NCI-H345 treated with DMSO at 0.1 percent for 48 hours (cell line): ENCODE data around the gene PMPCB.
A peak's percentile ranks its signal among the peaks of the same experiment; 100 is the strongest.

Experiments used
- DNase-seq: peaks from one replicate; lab custom pipeline; 2025; ENCODE audit not compliant: unreplicated experiment; lab: John Stamatoyannopoulos, UW

Gene PMPCB

DNA sequence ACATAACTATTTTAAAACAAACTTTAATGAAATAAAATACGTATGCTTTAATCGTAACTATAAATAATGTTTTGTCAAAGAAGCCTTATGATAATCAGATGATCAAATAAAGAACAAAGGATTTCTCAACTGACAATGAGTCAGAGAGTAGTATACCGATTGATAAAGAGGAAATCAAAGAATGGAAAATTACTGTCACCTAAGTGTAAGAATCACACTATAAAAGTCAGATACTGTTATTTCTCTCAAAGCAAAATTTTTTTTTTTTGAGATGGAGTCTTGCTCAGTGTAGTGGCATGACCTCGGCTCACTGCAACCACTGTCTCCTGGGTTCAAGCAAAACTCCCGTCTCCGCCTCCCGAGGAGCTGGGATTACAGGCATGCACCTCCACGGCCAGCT, 28.5 kb downstream of the PMPCB start:
- DNase-seq = no peak

DNA sequence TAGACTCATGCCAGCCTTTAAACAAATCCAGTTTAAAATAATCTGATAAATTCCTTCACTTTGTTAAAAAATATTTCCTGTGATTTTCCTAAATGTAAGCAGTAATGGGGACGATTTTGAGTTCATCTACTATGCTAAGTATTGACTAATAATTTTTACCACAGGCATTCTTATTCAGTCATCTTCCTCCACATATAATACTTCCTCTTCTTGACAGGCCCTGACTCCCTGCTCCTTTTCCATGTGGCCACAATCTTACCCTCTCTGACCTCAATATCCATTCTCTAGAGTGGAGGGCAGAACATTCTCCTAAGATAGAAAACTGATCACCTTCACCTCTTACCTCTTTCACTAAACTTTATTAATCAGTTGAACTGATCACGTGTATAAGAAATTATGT, 39.5 kb downstream of the PMPCB start:
- DNase-seq = no peak

DNA sequence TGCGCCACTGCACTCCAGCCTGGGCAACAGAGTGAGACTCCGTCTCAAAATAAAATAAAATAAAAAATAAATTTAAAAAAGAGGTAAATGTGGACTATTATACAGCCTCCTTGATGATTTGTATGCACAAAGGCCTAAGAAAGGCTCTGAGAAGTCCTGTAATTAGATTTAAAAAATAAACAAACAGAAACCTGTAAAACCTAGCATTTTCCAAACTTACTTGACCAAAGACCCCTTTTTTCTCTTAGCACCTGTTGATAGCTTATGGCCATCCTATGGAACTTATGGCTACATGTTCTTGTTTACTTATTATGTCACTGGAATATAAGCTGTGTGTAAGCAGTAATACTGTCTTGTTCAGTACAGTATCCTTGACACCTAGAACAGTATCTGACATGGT, 41.6 kb downstream of the PMPCB start:
- DNase-seq = no peak

DNA sequence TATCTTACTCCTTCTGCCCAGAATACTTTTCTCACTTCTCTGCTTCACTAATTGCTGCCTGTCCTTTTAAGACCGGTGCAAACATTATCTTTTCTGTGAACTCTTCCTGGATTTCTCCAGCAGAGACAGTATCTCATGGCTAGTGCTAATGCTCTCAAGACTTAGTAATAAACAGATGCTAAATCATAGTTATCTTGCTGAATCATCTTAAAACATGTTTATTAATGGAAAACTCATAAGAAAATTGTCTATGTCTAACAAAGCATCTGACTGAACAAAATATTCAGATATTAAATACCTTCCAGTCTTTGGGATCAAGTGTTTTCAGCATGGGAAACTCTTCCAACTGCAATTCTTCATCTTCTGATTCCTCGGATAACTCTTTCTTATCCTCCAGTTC, 44.2 kb downstream of the PMPCB start:
- DNase-seq = no peak

DNA sequence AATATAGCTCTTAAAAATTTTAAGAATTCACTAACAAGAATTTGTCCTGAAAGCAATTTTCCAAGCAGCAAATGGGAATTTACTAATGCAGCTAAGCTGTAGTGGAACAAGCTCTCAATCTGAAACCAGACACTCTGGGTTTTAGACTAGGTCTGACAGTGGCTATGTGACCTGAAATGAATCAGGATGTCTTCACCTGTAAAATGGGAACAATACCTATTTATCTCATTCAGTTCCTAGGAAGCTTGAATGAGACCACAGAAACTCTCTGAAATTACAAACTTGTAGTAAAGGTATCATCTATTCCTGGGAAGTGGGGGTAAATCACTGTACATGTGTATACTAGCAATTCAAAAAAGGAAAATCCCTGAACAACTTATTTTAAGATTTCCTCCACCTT, 46.1 kb downstream of the PMPCB start:
- no peak for DNase-seq

DNA sequence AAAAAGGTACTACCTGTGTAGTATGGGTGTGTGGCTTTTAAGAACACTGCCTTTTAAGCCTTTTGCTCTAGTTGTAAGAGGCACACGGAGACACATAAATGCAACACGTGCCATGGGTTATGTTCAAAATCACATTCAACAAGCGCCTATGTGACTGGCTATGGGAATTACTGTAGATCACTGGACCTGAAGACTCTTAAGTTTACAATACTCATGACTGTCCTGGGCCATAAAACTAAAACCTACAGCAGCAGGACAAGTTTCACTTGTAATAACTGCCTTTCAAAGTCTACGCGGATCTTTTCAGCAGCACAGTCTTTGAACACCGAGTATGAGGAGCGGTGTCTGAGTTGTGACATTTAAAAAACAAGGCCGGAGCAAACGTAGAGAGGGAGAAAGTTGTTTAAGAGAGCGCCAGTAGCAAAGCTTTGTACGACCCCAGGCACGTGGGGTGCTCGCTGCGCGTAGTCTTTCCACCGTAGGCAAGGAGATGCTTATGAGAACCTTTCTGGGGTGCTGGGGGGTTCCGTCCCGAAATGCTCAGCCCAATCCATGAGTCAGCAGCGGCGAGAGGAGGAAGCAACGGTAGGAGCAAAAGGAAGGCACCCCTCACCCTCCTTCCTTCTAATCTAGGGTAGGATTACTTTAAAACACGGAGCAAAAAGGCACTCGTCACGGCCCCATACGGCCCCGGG, 46.7 kb downstream of the PMPCB start:
- DNase-seq = peak; percentile 18

DNA sequence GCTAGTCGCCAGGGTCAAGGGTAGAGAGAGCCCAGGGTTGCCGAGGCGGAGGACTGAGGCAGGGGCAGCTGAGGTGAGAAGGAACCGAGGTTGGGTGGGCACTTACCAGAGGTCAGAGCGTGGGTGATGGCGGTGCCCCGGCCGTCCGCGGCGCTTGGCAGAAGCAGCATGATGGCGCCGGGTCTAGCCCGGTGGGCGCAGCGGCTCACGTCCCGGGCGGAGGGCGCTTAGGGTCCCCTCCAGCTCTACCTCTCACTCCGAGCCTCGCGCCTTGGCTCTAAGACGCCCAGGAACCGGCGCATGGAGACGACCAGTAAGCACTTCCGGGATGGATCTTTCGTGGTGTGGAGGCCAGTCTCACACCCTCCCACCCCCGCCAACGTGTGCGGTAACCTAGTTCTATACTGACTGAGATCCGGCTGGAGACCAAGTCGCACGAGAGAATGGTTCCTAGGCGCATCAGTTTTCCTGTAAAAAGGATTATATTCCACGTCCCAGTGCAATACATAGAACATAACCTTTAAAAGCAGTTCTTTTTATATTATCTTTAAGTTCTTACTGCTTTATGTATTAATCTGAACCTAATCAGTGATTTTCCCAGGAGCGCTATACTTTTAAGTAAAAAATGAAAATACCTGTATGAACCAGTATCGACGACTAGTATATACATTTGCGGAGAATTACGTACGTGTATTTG, 47.4 kb downstream of the PMPCB start, which contains the start of gene DNAJC2:
Gene DNAJC2 (minus strand): TSS at position 315 of the 697 bp plus-strand sequence. CDS start 145 bp downstream, at position 170.
- peak; percentile 84 for DNase-seq

DNA sequence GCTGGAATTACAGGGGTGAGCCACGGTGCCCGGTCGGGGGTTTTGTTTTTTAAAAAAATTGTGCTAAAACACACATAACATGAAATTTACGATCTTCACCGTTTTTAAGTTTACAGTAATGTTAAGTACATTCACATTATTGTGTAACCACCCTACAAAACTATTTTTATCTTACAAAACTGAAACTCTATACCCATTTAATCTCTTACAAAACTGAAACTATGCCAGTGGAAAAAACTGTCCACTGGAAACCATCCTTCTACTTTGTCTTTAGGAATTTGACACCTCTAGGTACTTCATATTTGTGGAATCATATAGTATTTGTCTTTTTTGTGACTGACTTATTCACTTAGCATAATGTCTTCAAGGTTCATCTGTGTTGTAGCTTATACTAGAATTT, 49.2 kb downstream of the PMPCB start:
- no peak for DNase-seq

DNA sequence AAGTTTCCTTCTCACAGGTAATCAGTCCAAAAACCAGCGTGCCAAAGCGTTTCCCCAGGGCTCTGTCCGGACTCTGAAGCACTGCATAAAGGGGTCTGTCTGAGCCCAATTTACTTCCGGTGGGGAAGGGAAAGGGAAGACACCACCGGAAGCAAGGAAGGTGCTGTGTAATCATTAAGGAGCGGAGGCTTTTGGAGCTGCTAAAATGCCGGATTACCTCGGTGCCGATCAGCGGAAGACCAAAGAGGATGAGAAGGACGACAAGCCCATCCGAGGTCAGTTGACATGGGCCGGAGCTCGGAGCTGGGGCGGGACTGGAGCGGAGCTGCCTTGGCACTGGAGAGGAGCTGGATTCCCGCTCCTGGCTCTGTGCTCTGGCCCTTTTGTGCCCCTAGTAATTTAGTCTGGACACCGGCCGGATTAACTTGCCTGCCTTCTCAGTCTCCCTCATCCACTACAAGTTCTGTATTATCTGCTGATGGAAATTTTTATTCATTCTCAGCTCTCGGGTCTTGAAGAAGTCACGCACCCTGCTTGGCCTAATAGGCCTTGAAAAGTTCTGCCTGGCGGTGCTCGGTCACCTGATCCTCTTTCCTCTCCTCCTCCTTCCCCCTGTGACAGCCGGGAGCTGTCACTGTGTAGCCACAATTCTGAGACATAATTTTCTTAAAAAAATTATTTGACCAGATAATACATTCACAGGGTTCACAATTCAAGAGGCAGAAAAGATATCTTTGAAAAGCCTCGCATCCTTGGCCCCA, 50.5 kb downstream of the PMPCB start, which contains the start of gene PSMC2:
Gene PSMC2 (plus strand): TSS at position 137 of the 761 bp plus-strand sequence. CDS start 69 bp downstream, at position 206.
- DNase-seq = peak; percentile 83

DNA sequence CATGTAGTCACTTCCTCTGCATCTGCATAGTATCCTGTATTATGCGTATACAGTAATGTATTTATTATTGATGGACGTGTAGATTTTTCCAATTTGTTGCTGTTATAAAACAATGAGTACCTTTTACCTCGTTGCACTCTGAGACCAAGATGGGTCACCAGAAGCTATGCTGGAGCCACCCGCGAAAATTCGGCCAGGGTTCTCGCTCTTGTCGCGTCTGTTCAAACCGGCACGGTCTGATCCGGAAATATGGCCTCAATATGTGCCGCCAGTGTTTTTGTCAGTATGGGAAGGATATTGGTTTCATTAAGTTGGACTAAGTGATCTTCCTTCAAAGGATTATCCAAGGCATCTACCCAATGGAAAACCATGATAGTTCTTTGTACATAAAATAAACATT, 51.2 kb downstream of the PMPCB start:
- DNase-seq = no peak

DNA sequence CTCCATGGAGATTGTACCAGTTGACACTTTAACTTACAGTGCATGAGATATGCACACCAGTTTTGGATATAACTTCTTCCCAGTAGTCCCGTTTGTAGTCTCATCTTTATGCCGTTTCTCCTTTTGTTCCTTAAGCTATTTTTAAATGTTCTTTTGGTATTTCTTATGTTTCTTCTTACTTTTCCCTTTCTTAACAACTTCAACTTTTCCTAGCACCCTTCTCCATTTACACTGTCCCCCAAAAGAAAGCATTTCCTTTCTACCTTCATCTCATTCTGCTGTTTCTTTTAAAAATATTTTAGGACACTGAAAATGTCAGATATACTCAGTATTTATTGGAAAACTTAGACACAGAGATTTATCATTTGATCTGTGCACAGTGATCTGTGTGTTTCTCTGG, 51.7 kb downstream of the PMPCB start:
- no peak for DNase-seq

DNA sequence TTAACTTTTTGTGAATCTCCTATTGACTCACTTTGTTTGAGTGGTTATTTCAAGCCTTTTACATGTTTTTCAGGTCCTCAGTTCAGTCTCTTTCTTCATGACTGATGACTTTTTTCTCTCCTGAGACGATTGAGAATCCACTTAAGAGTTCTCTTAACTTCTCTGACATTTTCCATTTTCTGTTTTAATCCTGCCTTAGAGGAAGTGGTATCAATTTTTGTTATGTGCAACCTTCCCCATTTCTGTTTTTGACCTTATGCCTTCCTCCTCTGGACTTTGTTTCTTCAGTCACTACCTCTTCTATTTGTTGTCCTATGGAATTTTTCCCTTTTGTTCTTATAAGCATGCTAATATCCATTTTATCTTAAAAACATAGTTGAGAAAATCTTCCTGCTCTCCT, 52.6 kb downstream of the PMPCB start:
- no peak for DNase-seq
